Left renal pelvis (tissue), 4 donors: Measurements from ENCODE around the gene USHBP1. TPM values are rescaled to one million over a fixed set of nuclear protein-coding genes. Genes with fewer than 3 reads are reported as not detected.

ENCODE experiments used
- DNase-seq, 4 donors: peaks; one replicate each; pipeline ENCODE4 v3.0.0-alpha.2; 2013; ENCODE audit warnings: low read depth in 4 of 4, low spot score in 3 of 4
- polyA plus RNA-seq, 4 donors: library from polyadenylated mRNA; unstranded; fragments of 120-200 nt; gene quantifications; one replicate each; pipeline ENCODE4 v1.2.1, GENCODE V29; 2013; ENCODE audit not compliant: insufficient read length in 4 of 4

Gene USHBP1
- polyA plus RNA-seq, 4 donors = 3.1 to 9.0 (median 5.6) TPM

DNA sequence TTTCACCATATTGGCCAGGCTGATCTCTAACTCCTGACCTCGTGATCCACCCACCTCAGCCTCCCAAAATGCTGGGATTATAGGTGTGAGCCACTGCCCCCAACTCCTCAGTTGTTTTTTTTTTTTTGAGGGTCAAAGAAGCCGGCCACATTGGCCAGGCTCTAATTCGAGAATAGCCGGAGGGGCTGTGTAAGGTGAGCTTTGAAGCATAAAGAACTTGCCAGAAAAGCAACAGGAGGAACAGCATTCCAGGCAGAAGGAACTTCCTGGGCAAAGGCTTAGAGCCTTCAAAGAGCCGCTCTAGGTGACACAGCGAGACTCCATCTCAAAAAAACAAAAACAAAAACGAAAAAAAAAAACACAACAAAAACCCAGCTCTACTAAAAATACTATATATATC, 1.5 kb upstream of the USHBP1 start:
- no peak for DNase-seq

DNA sequence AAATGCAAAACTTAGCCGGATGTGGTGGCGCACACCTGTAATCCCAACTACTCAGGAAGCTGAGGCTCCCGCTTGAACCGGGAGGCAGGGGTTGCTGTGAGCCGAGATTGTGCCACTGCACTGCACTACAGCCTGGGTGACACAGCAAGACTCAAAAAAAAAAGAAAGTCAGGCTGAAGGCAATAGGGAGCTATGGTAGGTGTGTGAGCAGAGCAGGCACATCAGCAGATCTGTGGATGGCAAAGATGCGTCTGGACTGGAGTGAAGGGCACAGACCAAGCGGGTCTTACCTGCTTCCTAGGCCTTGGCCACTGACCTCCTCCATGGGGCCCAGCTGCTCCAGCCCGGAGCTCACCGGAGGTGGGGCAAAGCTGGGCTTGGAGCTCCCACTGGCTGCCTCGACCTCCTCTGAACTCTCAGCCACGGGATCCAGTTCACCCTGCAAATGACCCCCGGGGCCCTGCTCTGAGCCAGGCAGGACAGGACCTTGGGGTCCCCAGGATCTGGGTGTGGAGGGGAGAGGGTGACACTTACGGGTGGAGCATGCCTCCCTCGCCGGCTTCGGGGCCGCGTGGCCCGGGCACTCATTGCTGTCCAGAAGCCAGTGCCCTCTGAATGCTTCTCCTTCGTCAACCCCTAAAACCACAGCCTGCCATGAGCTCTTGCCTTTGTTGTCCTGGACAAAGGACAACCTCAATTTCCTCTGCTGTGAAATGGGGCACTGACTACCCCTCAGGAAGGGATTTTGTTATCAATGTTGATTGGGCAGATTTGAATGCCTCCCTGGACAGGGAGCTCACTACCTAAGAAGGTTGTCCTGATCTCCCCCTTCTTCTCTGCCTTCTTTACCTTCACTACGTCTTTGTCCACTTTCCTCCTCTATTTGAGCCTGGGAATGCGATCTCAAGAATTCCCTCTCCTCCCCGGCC, 569 bp downstream of the USHBP1 start:
- DNase-seq = no peak

DNA sequence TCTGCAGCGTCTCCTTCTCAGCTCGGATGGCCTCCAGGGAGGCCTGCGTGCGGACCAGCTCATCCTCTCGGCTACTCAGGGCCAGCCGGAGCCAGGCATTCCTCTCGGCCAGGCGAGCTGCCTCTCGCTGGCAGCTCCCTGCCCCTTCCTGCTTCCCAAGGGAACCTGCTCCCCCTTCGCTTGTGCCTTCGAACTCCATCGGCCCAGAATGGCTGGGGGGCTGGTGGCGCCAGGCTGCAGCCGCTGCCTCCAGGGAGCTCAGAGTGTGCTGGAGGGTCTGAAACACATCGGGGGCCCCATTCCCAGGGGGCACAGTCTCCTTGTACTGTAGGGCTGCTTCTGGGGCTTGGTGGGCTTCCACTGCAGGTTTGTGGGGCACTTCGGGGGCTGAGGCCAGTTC, 2.0 kb downstream of the USHBP1 start:
- no peak for DNase-seq

DNA sequence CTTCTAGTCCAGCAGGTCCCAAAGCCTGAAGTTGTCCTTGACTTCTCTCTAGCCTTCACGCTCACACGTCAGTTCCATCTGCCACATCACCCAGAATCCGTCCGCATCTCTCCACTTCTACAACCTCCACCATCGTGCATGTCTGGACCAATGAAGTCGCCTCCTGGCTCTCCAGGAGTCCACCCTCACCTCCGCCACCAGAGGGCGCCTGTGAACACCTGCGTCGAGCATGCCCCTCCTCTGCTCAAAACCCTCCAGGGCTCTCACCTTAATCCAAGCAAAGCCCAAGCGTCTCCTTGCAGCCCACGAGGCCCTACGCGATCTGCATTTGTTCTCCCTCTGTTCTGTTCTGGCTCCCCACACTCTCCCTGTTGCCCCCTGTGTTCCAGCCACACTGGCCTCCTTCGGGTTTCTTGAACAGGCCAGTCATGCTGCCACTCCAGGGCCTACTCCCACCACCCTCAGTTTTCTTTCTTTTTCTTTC, 3.7 kb downstream of the USHBP1 start:
- DNase-seq = no peak

DNA sequence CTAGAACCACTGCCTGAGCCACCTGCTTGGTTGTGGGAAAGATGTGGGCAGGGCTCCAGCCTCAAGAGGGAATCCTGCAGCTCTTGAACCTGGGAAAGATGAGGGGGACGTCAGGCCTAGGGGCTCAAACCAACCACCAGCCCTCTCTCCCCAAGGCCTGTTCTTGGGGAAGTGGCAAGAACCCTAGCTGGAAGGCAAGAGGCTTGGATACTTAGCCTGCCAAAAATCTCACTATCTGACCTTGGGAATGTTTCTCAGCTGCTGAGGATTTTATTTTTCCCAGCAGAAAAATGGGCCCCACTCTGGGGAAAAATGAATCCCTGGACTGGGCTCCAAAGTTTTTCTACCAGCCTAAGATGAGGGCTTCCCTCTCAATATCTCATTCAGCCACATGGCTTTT, 4.6 kb downstream of the USHBP1 start:
- DNase-seq = no peak

DNA sequence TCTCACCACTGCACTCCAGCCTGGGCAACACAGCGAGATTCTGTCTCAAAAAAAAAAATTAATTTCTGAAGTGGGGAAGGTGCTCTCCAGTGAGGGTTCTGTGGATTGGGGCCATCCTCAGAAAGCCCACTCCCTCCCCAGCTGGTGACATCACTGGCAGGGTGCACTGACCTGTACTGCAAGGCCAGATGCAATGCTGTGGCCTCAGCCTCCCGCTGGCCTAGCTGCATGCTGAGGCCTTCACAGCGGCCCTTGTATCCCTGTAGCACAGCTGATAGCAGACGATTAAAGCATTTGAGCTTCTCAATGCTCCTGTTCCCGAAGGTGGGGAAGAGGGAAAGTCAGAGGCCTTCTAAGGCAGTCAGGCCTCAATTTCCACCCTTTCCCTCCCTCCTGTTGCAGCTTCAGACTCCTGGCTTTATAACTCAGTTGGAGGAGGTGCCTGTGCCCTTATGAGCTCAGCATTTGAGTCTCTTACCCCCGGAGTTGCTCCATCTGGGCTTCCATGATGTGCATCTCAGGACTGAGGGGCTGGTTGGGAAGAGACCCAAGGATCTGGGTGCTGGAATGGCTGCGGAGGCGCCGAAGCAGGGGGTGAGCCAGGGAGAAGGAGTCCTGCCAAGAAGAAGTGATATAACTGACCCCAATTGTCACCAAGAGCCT, 5.3 kb downstream of the USHBP1 start:
- no peak for DNase-seq

DNA sequence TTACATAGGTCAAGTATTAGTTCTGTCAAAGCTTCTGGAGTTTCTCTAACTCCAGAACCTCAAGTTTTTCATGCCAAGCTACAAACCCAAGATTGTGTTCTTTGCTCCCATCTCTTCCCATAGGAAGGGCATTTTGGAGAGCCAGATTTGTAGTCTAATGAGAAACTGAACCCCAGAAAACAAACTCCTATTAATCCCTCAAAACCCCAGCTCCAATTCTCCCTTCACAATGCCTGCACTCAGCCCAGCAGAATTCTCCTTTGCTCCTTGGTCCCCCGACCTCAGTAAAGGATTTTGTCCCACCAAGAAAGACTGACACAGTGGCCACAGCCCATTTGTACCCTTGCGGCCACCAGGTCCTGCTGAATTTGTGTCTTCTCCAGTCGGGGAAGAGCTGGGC, 8.4 kb downstream of the USHBP1 start:
- DNase-seq = no peak

DNA sequence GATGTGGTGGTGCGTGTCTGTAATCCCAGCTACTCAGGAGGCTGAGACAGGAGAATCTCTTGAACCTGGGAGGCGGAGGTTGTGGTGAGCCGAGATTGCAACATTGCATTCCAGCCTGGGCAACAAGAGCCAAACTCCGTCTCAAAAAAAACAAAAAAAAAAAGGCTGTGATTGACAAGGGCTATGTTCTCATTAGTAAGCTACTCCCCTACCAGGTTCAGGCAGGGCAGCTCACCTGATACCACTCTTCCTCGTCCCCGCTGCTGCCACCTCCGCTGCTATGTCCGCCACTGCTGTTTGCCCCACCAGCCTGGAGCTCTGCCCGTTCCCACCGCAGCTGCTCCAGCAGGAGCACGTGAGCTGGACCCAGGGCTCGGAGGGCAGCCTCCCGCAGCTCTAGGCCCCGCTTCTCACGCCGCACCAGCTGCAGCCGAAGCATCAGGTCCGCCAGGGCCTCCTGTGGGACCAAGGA, 9.4 kb downstream of the USHBP1 start:
- no peak for DNase-seq

DNA sequence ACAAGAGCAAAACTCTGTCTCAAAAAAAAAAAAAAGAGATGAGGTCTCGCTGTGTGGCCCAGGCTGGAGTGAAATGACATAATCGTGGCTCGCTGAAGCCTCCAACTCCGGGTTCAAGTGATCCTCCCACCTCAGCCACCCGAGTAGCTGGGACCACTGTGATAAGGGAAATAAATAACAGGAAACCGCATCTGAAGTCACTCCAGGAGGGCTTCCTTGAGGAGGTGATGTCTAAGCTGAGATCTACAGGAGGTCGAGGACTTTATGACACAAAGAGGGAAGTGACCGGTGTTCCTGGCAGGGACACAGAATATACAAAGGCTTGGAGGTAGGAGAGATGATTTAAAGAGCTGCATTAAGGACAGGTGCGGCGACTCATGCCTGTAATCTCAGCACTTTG, 9.9 kb downstream of the USHBP1 start:
- DNase-seq = no peak

DNA sequence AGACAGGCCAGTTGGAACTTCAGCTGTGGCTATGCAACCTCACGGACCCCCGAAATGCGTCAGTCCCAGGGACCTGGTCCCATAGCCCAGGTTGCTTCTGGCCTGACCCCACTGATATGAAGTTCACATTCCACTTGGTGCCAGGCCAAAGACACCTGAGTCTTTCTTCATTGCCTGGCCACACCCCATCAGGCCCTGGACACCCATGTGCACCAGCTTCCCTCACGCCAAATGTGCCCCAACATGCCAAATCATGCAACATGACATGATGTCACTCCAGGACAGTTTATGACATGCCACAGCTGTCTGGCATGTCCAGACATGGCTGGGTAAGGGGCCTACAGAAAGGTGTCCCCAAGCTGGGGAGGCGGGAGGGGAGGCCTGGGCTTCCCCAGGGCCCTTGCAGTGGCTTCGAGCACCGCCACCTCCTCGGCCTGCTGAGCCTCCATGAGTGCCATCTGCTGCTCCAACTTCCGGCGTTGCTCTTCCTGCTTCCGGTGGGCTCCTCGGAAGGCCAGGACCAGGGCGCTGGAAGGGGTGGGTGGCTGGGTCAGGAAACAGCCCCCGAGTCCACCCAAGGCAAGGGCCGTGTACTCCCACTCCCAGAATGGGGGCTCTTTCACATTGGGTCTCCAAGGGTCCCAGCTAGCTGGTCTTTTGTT, 14.5 kb downstream of the USHBP1 start:
- no peak for DNase-seq

DNA sequence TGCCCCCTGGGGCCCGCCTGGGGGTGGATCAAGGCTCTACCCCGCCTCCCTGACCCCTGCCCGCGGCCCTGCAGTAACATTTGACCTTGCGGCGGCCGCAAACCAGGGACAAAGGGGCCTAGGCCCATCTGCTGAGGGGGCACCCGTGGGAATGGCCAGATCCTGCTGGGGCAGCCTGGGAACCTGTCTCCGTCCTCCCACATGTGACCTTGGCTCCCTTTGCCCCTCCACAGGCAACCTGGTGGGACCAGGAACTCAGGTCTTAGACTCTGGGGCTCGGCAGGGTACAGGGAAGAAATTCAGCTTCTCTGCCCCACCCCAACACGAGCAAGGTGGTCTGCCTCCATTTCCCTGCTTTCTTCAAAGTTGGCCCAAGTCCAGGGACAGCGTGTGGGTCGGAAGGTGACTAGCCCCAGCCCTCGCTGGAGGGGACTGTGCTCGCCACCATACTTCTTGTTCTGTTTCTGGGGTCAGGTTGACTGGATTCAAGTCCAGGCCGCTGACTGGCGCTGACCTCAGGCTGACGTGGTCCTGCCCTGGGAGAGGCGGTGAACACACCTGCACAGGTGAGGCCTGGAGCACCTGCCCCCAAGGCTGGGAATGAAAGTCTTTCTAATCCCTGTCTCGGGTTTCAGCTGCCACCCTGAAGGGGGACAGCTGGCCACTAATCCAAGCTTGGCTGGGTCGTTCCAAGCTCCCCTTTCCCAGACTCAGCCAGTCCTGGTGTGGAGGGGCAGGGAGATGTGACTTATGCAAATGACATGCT, 16.4 kb downstream of the USHBP1 start:
- no peak for DNase-seq

DNA sequence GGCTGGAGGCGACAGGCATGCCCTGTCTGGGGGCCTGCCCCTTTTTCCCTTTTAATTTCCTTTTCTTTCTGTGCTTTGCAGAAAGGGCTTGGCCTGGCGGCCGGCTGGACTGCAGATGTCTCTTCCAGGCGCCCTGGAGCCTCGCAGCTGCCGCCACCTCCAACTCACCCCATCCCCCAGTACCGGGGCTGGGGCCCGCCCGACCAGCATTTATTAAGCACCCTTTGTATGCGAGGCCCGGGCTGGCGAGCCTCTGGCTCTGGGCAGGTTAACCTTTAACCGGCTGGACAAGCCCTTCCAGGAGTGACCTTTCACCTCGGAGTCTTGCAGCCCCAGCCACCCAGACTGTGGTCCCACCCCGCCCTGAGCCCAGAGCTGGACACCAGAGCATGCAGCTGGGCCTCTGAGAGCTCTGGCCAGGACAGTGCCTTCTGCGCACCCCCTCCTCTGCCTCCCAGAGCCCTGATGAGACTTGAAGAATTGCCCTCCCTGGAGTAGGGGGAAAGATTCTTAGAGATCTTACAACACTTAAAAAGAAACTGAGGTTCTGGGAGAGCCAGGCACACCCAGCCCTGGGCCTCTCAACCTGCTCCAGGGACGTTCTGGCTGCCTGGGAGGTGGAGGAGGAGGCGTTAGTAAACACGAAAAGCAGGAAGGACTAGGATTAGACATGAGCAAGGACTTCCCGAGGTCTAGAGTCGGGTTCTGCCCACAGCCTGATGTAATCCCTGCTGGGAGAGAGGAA, 17.7 kb downstream of the USHBP1 start:
- no peak for DNase-seq

DNA sequence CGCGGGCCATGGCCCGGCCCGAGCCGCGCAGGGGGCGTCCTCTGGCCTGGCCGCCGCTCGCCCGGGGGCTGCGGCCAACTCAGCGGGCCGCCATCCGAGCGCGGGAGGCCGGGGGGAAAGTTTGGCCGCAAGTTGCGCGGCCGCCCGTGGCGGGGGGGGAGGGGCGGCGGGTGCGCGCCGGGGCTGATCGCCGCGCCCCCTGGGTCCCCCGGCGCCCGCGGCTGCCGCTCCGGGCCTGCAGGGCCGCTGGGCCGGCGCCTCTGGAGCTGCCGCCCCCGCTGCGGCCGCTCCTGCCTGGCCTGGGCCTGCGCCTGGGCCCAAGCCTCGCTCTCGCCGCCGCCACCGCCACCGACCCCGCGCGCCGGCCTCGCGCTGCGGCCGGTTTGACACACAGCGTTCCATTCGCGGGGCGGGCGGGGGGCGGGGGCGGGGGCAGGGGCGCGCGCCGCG, 19.0 kb downstream of the USHBP1 start, which contains the start of gene NR2F6:
Gene NR2F6 (minus strand): TSS at position 385 of the 450 bp plus-strand sequence. CDS start 699 bp downstream, outside the sequence.
- no peak for DNase-seq

DNA sequence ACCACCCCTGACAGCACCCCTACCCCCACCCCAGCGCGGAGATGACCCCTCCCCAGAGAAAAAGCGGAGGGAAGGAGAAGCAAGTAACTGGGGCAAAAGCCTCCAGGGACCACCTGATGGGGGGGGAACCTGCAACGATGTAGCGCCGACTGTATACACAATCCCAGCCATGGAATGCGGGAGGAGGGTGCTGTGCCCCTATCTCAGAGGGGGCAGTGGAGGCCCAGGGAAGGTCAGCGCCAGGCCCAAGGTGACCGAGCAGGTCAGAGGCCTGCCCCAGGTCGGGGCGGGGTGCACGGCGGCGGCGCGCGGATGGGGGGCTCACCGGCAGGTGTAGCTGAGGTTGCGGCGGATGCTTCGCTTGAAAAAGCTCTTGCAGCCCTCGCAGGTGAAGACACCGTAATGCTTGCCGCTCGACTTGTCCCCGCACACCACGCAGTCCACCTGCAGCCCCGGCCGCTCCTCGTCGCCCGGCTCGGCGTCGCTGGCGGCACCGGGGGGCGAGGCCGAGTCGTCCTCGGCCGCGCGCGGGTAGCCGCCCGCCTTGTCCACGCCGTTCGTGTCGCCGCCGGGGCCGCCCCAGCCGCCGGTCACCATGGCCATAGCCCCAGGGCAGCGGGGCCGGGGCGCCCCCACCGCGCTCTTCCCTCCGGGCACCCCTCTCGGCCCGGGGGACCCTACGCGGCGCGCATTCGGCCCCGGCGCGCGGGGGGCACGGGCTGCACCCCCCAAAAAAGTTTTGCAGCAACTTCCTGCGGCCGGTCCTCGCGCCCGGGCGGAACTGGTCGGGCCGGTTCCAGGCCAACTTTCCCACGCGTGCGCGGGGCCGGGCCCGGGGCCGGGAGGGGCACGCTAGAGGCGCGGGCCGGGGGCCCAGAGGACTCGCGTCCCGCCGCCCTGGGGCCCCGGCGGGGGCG, 19.7 kb downstream of the USHBP1 start:
- DNase-seq = no peak

DNA sequence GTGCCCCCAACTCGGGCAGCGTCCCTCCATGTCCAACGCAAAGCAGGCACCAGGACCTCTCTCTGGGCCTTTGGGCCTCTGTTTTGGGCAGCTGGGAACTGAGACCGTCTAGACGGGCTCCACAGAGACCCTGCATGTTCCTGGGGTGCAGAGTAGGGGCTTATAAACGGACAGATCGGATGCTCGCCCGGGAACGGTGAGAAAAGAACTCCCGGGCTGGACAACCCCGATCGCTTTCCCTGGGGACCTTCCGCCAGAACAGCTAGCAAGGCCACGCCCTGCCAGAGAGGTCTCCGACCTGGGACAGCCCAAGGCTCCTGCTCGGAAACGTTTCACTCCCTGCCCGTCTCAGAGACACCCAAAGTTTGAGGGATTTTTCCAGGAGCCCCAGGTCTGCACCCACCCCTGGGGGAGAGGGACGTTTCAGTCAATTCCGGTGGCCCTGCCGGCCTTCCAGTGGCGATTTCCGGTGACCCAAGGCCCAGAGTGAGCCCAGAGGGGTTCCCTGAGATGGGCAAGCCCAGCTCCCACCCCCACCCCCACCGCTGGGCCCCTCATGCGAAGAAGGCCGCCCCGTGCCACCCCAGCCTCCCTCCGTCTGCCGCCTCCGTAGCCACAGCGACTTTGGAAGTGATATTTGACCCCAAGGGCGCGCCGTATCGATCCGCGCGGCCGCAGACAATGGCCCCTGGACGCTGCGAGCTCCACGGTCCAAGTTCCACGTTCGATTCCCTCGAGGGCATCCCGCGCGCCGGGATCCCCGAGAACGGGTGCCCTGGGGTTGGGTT, 20.5 kb downstream of the USHBP1 start:
- DNase-seq = no peak

DNA sequence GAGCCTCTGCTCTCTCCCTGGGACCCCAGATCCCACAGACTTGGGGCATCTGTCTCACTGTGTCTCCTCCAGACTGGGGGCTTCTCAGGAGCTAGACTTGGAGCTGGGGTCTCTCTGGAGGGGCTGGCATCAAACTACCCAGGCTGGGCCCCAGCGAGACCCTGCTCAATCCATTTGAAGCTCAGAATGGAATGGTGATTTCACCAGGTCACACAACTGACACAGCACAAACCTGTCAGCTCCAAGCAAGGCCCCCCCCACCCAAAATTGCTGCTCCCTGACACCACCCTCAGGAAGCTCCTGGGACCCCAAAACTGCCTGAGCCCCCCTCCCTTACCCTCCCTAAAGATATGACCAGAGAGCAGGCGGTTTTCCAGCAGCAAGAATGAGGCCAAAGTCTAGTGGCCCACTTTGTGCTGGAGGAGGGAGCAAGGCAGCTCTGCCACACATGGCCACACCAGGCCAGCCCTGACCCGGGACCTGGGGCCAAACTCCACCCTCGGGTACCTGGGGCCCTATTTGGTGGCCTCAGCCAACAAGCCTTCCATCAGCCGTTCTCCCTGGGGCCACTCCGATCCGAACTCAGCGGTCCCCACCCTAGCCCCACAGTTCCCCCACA, 21.2 kb downstream of the USHBP1 start:
- no peak for DNase-seq
